GM18873 (cell line): Measurements from ENCODE around the gene NLN.
"Not testable (repeated sequence)": the region's sequence is repeated elsewhere in the genome, so short reads cannot be mapped to it uniquely, and the experiment has no call there.

Source experiments
- ATAC-seq: cut with Tn5 transposase; IDR thresholded peaks from one replicate; pipeline ENCODE4 v1.9.1; 2021; ENCODE audit warnings: mild to moderate bottlenecking, moderate library complexity, moderate number of reproducible peaks; ENCODE audit not compliant: unreplicated experiment, low FRiP score

NLN gene

DNA sequence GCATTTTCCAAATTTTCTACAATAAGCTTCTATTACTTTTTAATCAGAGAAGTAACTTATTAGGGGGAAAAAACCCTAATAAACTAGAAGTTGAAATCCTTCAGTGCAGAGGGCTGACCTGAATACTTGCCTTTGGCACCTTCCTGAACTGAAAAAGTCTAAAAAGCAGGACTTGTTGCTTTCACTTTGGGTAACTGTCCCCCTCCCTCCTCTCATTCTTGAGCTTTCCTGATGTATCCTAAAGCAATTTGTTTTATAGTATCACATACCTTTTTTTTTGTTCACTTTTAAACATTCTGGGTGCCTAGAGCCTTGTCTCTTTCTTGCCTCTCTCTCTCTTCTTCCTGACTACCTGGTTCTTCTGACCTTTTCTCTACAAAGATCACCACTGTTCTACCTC is 140.4 kb downstream of the NLN start:
- ATAC-seq = no peak

DNA sequence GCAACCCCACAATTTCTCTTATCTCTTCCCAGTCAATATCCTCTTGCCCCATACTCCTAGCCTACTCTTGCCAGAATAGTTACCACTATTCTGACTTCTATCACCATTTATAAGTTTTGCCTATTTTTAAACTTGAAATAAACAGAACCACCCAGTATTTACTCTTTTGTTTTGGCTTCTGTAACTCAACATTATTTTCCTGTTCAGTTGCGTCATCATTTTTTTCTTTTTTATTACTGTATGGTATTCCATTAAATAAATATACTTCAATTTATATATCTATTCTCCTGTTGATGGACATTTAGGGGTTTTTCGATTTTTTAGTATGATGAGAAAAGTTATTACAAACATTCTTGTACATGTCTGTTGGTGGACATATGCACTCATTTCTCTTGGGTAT is 141.7 kb downstream of the NLN start:
- no peak for ATAC-seq

DNA sequence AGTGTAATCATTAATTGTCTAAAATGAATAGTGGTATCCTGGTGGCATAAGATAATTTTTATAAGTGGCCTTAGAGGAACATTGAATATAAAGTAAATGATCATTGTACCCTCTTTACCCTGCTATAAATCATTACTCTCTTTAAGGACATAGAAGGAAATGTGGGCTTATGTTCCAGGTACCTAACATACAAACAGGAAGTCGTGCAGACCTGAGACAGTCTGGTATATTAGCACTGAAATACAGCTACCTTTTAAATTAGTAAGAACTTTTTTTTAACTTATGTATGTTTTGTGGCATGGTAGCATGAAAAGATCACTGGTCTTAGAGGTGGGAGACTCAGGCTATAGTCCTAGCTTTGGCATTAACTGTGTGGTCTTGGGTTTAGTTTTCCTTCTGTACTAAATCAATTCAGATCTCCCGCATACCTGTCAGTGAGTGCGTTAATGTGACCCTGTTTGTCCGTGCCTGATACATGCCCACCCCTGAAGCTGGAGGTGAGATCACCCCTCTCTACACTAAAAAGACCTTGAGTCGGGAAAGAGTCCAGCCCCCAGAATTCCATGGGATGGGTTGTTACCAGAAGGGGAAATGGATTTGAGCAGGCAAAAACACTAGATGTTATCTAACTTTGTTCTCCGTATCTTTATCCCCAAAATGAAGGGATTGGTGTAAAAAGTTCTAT is 145.0 kb downstream of the NLN start:
- no peak for ATAC-seq

- ATAC-seq = no peak
Measured at GRCh38 chr5:65867542-65868195, 145.7 kb downstream of the NLN start.

- ATAC-seq = no peak
Measured at GRCh38 chr5:65868509-65868908, 146.5 kb downstream of the NLN start.

GRCh38 chr5:65871182-65871581 is 149.2 kb downstream of the NLN start:
- no peak for ATAC-seq

- ATAC-seq = not testable (repeated sequence)
Measured at GRCh38 chr5:65871776-65872175, 149.8 kb downstream of the NLN start.

- no peak for ATAC-seq
Measured at GRCh38 chr5:65873181-65873750, 151.3 kb downstream of the NLN start.

DNA sequence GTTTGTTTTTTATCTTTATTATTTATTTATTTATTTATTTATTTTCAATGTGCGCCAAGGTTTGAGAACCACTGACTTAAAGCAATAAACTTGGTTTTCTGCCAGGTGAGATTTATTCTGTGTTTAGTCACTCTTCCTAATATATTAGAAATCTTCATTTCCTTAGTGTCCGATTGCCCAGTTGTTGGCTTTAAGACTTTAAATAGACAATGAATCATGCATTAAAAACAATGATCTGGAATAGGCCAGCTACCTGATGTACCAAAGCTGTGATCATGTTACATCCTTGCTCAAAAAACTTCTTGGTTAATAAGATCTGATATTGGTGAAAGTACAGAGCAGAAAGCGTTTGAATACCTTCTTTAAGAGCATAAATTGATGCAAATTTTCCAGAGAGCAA is 152.2 kb downstream of the NLN start:
- ATAC-seq = no peak

GRCh38 chr5:65876496-65876895 is 154.5 kb downstream of the NLN start:
- no peak for ATAC-seq

DNA sequence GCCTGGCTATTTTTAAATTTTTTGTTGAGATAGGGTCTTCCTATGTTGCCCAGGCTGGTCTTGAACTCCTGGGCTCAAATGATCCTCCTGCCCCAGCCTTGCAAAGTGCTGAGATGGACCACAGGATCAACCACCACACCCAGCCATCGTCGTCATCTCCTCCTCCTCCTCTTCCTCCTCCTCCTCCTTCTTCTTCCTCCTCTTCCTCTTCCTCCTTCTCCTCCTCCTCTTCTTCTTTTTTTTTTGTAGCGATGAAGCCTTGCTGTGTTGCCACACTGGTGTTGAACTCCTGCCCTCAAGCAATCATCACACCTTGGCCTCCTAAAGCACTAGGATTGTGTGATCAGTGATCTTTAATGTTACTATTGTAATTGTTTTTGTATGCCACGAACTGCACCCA is 155.0 kb downstream of the NLN start:
- ATAC-seq = no peak
